ENCODE measurements around the gene CCDC136.

Gene CCDC136

DNA sequence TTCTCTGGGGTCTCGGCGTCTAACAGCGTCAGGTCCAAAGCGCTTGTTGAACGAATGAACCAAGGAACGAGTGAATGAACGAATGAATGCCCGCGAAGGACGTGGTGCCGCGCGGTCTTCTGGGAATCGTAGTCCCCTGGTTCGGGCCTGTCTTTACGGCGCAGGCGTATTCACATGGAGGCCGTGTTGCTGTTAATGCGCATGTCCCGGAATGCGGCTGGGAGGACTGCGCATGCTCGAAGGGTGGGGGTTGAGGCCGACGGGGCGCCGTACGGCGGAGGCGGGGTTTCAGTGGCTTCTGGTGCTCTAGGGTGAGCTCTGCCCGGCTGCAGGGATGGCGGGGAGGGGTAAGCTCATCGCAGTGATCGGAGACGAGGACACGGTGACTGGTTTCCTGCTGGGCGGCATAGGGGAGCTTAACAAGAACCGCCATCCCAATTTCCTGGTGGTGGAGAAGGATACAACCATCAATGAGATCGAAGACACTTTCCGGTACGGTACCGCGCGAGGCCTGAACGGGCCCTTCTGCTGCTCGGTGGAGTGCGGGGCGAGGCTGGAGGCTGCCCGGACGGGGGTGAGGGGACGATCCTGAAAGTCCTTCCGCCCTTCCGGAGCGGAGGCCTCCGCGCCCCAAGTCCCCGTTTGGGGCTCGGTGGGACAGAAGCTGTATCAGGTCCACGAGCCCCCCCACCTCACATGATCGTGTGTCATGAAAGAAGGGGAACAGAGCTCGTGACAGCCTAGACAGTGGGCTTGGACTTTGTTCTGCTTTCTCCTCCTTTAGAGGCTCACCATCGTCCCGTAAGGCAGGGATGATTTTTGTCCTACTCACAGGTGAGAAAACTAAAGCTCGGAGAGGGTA, 71.0 kb downstream of the CCDC136 start, which contains the start of gene ATP6V1F:
Gene ATP6V1F, plus strand, starts transcription at position 286 of the 862 bp plus-strand sequence. Its CDS starts 49 bp downstream, at position 335.
- H3K27ac ChIP-seq = peak within 1 kb of the TSS; percentile 90
- TF ChIP-seq, protein P1, sequence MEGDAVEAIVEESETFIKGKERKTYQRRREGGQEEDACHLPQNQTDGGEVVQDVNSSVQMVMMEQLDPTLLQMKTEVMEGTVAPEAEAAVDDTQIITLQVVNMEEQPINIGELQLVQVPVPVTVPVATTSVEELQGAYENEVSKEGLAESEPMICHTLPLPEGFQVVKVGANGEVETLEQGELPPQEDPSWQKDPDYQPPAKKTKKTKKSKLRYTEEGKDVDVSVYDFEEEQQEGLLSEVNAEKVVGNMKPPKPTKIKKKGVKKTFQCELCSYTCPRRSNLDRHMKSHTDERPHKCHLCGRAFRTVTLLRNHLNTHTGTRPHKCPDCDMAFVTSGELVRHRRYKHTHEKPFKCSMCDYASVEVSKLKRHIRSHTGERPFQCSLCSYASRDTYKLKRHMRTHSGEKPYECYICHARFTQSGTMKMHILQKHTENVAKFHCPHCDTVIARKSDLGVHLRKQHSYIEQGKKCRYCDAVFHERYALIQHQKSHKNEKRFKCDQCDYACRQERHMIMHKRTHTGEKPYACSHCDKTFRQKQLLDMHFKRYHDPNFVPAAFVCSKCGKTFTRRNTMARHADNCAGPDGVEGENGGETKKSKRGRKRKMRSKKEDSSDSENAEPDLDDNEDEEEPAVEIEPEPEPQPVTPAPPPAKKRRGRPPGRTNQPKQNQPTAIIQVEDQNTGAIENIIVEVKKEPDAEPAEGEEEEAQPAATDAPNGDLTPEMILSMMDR (conservative IDR thresholded peaks at IDR 0.05) = no peak
- TF ChIP-seq ZFX (IDR thresholded peaks at IDR 0.05) = peak; percentile 89; the same call in 1 of the 2 replicates

DNA sequence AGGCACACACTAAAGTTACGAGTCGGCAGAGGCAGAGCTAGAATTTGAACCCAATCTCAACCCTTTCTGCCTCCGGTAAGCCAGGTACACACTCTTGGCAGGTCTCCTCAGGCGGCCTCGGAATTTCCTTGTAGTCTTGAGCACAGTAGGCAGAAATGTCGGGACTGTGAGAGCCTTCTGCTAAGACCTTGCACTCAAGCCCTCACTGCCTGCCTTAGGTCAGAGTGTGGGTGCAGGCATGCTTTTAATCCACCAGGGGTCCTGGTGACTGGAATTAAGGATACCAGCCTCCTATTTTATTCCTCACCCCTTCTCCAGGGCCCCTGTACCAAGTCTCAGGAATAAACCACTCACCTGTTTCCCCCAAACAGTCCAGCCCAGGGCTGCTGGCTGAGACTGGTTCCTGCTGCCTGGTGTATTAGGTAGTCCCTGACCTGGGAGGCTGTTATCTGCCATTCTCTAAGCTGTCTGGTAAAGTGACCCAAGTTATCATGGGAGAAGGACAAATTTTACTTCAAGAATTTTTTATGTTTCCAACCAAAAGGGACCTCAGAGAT, 71.7 kb downstream of the CCDC136 start:
- TF ChIP-seq, protein P1 (conservative IDR thresholded peaks at IDR 0.05) = peak; percentile 73
- TF ChIP-seq ZFX (IDR thresholded peaks at IDR 0.05) = no peak
- peak overlapping the region; percentile 90 for H3K27ac ChIP-seq

DNA sequence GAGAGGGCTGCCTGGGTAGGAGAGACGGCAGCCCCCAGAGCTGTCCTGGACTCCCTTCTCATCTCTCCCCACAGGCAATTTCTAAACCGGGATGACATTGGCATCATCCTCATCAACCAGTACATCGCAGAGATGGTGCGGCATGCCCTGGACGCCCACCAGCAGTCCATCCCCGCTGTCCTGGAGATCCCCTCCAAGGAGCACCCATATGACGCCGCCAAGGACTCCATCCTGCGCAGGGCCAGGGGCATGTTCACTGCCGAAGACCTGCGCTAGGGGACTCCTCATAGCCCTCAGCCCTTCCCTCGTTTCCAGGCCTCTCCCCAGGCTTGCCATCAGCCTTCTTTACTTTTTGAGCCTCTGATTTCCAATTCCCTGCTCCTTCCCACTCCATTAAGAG, 73.5 kb downstream of the CCDC136 start:
- no peak overlapping the region for H3K27ac ChIP-seq
- TF ChIP-seq, protein P1 (conservative IDR thresholded peaks at IDR 0.05) = no peak
- no peak for TF ChIP-seq ZFX (IDR thresholded peaks at IDR 0.05)

DNA sequence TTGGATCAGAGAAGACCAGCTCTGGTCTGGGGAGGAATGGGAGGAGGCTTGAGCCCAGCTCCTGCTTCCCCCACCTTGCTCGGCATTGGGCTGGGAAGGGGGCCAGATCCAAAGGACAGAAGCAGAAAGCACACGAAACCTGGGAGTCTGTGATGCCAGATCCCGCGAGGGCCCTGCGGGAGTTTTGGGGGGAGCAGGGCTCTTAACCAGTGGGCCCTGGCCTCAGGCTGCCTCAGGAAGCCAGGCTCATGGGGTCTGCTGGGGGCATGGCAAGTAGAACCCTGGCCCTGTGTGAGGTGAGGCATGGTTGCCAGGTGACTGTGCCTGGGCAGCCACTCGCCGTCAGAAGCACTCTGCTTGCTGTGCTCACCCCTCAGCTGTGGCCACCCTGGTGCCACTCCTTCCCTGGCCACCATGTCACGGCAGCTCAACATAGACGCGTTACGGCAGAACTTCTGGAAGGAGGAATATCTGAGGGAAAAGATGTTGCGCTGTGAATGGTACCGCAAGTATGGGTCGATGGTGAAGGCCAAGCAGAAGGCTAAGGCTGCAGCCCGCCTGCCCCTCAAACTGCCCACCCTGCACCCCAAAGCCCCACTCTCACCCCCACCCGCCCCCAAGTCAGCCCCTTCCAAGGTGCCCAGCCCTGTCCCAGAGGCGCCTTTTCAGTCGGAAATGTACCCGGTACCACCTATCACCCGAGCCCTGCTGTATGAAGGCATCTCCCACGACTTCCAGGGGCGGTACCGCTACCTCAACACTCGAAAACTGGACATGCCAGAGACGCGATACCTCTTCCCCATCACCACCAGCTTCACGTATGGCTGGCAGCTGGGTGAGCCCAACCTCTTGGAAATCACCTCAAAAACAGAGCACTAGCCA, 74.5 kb downstream of the CCDC136 start:
- TF ChIP-seq, protein P1 (conservative IDR thresholded peaks at IDR 0.05) = no peak
- no peak for TF ChIP-seq ZFX (IDR thresholded peaks at IDR 0.05)
- no peak overlapping the region for H3K27ac ChIP-seq

DNA sequence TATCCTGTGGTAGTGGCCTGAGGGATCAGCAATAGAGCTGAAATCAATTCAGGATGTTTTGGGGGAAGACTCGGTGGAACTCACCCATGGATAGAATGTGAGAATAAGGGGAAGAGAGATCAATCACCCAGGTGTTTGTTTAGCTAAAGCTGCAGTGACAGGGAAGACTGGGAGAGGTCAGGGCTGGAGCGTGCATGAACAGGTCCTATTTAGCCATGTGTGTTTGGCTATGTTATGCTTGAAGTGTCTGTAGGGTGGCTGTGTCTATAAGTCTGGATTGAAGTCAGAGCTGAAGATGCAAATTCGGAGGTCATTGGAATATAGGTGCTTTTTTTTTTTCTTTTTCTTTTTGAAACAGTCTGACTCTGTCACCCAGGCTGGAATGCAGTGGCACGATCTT, 75.5 kb downstream of the CCDC136 start:
- H3K27ac ChIP-seq = no peak overlapping the region
- TF ChIP-seq ZFX (IDR thresholded peaks at IDR 0.05) = no peak
- TF ChIP-seq, protein P1 (conservative IDR thresholded peaks at IDR 0.05) = no peak

DNA sequence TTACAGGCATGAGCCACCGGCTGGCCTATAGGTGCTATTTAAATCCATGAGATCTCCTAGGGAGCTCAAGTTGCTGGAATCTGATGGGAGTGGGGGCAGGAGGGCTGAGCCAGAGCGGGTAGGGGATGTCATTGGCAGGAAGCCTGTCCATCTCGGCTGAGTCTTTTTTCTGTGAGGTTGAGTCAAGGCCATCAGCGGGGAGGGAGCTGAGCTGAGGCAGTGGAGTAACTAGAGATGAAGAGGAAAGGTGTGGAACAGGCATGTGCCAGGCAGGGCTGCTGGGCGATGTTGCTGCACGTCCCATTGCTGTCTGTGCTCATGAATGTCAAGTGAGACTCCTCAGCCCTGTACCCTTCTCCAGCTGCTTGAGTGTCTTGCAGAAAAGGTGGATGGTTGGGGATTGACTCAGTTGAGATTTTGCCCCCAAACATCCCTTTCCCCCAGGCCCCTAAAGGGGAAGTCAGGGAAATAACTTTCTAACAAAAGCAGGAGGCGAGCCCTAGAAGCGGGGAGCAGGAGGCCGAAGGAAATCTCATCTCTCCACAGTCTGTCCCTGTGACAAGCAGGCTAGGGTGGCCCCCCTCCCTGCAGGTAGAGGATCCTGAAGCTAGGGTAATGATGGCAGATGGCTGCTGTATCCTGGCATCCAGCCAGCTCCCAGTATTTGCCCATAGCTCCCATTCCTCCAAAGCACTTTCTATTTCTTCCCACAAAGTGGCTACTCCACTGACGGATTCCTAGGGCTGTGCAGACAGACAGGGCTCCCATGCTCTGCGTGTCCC, 76.3 kb downstream of the CCDC136 start:
- no peak overlapping the region for H3K27ac ChIP-seq
- TF ChIP-seq, protein P1 (conservative IDR thresholded peaks at IDR 0.05) = no peak
- TF ChIP-seq ZFX (IDR thresholded peaks at IDR 0.05) = no peak
